ENCODE data around the gene NCOR2.
"Not testable (repeated sequence)": the region's sequence is repeated elsewhere in the genome, so short reads cannot be mapped to it uniquely, and the experiment has no call there.

The NCOR2 gene

GRCh38 chr12:124599074-124599999 is 31.9 kb upstream of the NCOR2 start:
- no peak for DNase-seq

GRCh38 chr12:124597041-124597440 is 29.6 kb upstream of the NCOR2 start:
- DNase-seq: no peak

- no peak for DNase-seq
Observed at GRCh38 chr12:124595444-124595843, 28.0 kb upstream of the NCOR2 start.

GRCh38 chr12:124594851-124595250 is 27.4 kb upstream of the NCOR2 start:
- DNase-seq: no peak

GRCh38 chr12:124593851-124594401 is 26.5 kb upstream of the NCOR2 start:
- no peak for DNase-seq

DNA sequence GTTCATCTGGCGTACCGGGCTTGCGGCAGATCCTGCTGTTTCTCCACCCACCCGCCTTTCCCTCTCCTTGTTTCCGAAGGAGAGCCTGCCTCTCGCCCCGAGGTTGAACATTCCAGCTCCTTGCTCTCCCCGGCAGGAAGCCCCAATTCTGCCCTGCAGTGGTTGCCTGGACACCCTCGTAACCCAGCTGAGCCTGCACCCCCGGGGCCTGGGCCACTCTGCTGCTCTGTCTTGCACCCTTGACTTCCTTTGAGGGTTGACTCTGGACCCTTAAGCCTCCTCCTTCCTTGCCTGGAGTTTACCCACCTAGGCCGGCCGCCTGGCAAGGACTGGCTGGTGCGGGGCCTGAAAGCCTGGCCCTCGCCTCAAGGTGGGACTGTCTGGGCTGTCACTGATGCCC is 25.8 kb upstream of the NCOR2 start:
- no peak for DNase-seq

DNA sequence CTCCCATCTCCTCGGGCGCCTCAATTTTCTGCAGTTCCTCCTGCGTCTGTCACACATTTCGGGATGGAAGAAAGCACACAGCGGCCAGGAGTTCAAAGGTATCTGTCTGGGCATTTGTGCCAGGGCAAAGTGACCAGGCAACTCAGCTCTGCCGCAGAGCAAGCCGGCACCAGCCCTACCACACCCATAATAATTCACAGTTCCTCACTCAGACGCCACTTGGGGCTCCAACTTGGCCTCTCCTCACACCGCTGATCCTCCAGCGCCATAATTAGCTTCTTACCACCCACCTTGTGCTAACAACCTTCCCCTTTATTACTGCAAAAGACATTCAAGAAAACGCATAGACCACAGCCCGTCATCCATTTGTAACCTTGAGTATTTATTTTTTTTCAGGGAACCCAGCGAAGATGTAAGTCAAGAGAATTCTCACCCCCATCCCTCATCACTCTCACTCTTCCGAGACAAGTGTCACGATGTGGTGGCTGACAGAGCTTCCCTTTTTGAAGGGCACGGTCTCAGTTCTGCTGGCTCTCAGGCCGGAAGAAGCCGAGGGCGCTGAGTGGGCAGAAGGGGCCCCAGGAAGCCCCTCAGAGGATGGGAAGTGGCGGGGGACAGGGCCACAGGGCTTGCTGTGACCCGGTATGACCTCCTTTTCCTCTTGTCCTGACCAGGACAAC is 25.2 kb upstream of the NCOR2 start:
- no peak for DNase-seq

GRCh38 chr12:124592050-124592449 is 24.6 kb upstream of the NCOR2 start:
- no peak for DNase-seq

DNA sequence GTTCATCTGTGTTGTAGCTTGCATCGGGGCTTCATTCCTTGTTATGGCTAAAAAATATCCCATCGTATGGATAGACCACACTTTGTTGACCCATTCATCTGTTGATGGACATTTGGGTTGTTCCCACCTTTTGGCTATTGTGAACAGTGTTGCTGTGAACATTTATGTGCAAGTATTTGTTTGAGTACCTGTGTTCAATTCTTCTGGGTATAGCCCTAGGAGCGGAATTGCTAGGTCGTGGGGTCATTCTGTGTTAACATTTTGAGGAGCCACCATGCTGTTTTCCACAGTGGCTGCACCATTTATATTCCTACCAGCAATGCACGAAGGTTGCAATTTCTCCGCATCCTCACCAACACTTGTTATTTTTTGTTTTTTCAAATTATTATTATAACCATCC is 23.0 kb upstream of the NCOR2 start:
- DNase-seq: no peak

DNA sequence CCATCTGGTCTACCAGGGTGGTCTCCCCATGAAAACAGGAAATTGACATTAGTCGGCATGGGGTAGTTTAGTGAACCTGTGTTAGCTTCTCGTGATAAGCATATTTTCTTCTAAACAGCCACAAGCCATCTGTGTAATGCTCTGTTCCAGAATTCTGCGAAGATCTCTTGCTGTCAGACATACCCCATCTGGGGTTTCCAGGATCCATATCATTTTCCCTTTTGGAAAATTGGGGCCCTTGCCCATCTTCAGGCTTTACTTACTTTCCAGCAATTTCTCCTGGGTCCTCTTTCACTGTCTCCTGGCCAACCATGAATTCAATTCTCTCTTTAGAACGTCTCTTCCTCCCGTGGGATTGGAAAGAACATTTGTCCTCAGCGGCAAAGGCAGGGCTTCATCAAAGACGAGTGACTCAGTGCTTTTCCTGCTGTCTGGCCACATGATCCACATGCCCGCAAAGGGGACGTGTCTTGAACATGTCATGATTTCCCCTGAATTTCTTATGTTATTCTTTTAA is 21.4 kb upstream of the NCOR2 start:
- no peak for DNase-seq

DNA sequence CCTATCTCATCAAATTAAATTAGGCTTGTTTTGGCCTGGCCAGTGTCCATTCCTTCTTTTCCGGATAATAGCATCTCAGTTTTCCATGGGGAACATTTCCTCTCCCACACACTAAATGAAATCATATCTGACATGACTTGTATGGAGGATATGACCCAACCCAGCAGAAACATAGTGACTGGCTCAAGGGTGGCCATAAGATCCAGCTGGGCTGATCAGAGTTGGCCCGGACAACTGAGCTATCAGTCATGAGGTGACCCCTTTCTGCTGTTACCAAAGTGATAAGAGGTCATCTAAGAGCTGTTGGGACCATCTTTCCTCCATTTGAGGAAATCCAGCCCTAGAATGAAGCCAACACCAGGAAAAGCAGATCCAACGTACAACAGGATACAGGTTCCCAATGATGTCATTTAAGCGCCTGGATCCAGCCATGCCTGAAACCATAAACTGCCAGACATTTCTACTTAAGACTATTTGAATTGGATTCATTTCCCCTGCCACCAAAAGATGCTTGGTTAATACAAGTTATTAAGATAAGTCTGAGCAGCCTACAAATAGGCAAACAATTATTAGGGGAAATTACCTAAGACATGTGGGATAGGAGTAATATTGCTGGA is 20.7 kb upstream of the NCOR2 start:
- DNase-seq: no peak

- DNase-seq: no peak
Observed at GRCh38 chr12:124586756-124587155, 19.3 kb upstream of the NCOR2 start.

GRCh38 chr12:124584494-124584893 is 17.1 kb upstream of the NCOR2 start:
- not testable (repeated sequence) for DNase-seq

DNA sequence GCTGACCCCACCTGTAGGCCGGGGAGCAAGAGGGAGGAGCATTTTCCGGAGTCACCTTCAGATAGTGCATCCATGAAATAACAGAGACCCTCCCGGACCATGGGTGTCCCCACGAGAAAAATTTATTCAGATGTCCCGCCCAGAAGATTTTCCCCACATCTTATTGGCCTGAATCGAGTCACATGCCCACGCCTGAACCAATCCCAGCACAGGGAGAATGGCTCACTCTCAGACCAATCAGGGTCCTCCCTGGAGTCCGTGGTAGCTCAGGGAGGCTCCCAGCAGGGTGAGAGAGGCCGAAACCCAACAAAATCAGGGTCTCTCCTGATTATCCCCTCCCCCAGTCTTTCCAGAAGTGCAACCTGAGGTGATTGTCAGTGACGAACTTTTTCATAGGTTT is 16.4 kb upstream of the NCOR2 start:
- DNase-seq: no peak

- no peak for DNase-seq
Observed at GRCh38 chr12:124582108-124582424, 14.7 kb upstream of the NCOR2 start.

GRCh38 chr12:124581307-124582107 is 14.1 kb upstream of the NCOR2 start:
- DNase-seq: no peak

DNA sequence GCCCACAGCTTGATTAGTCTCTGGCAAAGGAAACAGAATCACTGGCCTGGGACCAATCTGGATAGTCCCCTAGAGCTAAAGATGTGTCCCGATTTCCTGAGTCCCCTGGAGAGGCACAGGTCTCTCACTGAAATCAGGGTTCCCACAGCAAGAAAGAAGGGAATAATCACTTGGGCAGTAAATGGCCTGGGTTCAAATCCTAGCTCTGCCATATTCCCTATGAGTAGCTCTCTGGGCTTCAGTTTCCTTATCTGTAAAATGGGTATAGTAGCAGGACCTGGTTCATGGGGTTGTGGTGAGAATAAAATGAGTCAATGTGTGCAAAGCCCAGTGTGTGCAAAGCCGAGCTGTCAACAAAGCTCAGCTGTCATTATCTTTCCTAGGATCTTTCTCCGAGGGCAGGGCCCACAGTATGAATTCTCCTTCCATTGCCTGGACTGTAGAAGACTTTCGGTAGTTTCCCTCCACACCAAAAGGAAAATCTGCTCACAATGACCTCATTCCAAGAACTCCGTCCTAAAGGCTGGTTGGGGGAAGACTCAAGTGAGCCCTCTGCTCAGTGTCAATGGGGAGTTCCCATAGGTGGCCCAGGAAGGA is 12.6 kb upstream of the NCOR2 start:
- no peak for DNase-seq

- no peak for DNase-seq
Observed at GRCh38 chr12:124578854-124579253, 11.4 kb upstream of the NCOR2 start.

DNA sequence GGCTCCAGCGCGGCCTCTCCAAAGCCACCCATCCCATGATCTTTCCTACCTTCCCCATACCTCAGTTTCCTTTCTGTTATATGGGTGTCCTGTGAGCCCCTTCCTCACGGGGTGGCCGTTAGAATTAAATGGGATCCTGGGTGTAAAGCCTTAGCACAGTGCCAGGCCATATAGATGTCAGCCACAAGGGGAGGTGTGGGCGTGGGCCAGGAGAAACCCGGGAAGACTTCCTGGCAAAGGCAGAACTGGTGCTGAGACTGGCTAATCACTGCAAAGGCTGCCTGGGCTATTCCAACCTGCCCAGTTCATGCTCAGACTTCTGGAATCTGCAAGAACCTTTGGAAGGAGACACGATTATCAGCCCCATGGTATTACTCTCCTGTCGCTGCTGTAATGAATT is 11.0 kb upstream of the NCOR2 start:
- no peak for DNase-seq

GRCh38 chr12:124577986-124578385 is 10.6 kb upstream of the NCOR2 start:
- DNase-seq: no peak

DNA sequence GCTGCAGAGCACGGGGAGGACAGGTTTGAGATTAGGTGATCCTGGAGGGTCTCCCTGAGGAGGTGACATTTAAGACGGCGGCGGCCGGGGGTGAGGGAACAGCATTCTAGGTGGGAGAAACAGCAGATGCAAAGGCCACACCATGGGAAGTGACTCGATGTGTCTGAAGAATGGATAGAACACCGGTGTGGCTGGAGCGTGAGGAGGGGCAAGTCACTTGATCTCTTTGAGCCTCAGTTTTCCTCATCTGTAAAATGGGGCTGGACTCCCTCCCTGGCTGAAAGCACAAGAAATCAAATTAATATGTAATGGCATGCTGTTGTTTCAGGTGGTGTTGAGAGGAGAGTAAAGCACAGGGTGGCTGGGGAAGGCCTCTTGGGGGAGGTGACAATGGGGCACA is 10.0 kb upstream of the NCOR2 start:
- DNase-seq: no peak

DNA sequence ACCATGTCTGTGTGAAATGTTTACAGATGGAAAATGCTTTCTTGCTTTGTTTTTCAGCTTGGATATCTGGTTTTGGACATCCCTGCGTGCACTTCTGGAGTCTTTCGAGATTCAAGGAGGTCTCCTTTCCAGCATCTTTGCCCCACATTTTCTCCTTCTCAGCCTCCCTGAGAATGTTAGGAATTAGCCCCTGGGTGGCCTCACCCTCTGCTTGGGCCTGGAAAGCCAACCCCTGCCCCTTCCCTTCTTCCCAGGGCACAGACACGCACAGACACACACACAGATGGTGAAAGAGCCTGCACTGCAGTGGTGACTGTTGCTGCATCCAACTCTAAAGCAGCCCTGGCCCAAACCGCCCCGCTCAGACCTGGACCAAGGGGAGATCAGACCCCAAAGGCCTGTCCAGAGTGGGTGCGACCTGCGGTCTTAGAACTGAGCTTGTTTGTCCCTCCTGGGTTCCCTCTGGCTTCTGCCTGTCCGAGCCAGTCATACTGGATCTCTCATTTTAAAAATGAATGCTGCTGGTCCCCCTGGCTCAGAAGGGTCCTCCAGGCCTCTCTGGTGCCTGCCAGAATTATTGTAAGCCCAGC is 8.7 kb upstream of the NCOR2 start:
- DNase-seq: no peak
